Measurements from ENCODE around the gene KCNT1.

- TF ChIP-seq, protein P1, sequence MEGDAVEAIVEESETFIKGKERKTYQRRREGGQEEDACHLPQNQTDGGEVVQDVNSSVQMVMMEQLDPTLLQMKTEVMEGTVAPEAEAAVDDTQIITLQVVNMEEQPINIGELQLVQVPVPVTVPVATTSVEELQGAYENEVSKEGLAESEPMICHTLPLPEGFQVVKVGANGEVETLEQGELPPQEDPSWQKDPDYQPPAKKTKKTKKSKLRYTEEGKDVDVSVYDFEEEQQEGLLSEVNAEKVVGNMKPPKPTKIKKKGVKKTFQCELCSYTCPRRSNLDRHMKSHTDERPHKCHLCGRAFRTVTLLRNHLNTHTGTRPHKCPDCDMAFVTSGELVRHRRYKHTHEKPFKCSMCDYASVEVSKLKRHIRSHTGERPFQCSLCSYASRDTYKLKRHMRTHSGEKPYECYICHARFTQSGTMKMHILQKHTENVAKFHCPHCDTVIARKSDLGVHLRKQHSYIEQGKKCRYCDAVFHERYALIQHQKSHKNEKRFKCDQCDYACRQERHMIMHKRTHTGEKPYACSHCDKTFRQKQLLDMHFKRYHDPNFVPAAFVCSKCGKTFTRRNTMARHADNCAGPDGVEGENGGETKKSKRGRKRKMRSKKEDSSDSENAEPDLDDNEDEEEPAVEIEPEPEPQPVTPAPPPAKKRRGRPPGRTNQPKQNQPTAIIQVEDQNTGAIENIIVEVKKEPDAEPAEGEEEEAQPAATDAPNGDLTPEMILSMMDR (IDR thresholded peaks at IDR 0.05): no peak
- no peak for TF ChIP-seq POLR2AphosphoS5 (IDR thresholded peaks at IDR 0.05; ENCODE audit: insufficient read depth in 1 of 2, low read depth in 1 of 2)
These were observed 37.6 kb downstream of the KCNT1 start for GRCh38 chr9:135739271-135740220.

All from vagina (tissue), 2 donors.